HG02840 (cell line): ENCODE results near the gene SALL3.

ENCODE experiments used
- ATAC-seq: cut with Tn5 transposase; IDR thresholded peaks from one replicate; pipeline ENCODE4 v1.9.1; 2021; ENCODE audit warnings: mild to moderate bottlenecking, moderate library complexity, moderate number of reproducible peaks; ENCODE audit not compliant: unreplicated experiment, low FRiP score

Gene SALL3

GRCh38 chr18:78998371-78999071 lies 18.9 kb downstream of the SALL3 start:
- ATAC-seq = no peak

- ATAC-seq = no peak
These were observed 20.3 kb downstream of the SALL3 start for GRCh38 chr18:78999939-79000338.

- no peak for ATAC-seq
These were observed 21.4 kb downstream of the SALL3 start for GRCh38 chr18:79000997-79001396.

GRCh38 chr18:79005653-79006052 lies 26.0 kb downstream of the SALL3 start:
- ATAC-seq = no peak

GRCh38 chr18:79006106-79006795 lies 26.6 kb downstream of the SALL3 start:
- ATAC-seq = no peak

- ATAC-seq = no peak
These were observed 27.8 kb downstream of the SALL3 start for GRCh38 chr18:79007440-79007839.

GRCh38 chr18:79008356-79008940 lies 28.8 kb downstream of the SALL3 start:
- ATAC-seq = no peak

- no peak for ATAC-seq
These were observed 31.2 kb downstream of the SALL3 start for GRCh38 chr18:79010802-79011201.

- no peak for ATAC-seq
These were observed 31.8 kb downstream of the SALL3 start for GRCh38 chr18:79011300-79011870.

GRCh38 chr18:79013869-79014268 lies 34.3 kb downstream of the SALL3 start:
- no peak for ATAC-seq

GRCh38 chr18:79018911-79019310 lies 39.3 kb downstream of the SALL3 start:
- ATAC-seq = no peak

GRCh38 chr18:79019881-79020280 lies 40.3 kb downstream of the SALL3 start:
- ATAC-seq = no peak

- ATAC-seq = no peak
These were observed 43.0 kb downstream of the SALL3 start for GRCh38 chr18:79022603-79023002.

- ATAC-seq = no peak
These were observed 46.9 kb downstream of the SALL3 start for GRCh38 chr18:79026491-79026890.

GRCh38 chr18:79030680-79031079 lies 51.1 kb downstream of the SALL3 start:
- ATAC-seq = no peak

GRCh38 chr18:79042276-79042675 lies 62.7 kb downstream of the SALL3 start:
- no peak for ATAC-seq

GRCh38 chr18:79043288-79043687 lies 63.7 kb downstream of the SALL3 start:
- ATAC-seq = no peak

GRCh38 chr18:79046522-79046921 lies 66.9 kb downstream of the SALL3 start:
- no peak for ATAC-seq

GRCh38 chr18:79047556-79048244 lies 68.1 kb downstream of the SALL3 start:
- no peak for ATAC-seq

- no peak for ATAC-seq
These were observed 68.6 kb downstream of the SALL3 start for GRCh38 chr18:79048245-79048632.

- no peak for ATAC-seq
These were observed 69.9 kb downstream of the SALL3 start for GRCh38 chr18:79049506-79049905.
